Renal cortical epithelial cell (primary cell): ENCODE data around the gene ORC4. TPM values are rescaled to one million over a fixed set of nuclear protein-coding genes. Genes with fewer than 3 reads are reported as not detected.

Source experiments
- DNase-seq: peaks from one replicate; pipeline ENCODE4 v3.0.0-alpha.2; 2011; ENCODE audit warnings: low read depth
- total RNA-seq: library from RNA; depleted of rRNA; stranded (reverse); fragments of >200 nt; gene quantifications from 2 replicates; pipeline ENCODE4 v1.2.3, GENCODE V29; 2014

Gene ORC4
- total RNA-seq, 1 donor from 2014 or later = 176 TPM

- DNase-seq = peak; percentile 68
These were observed 85.5 kb downstream of the ORC4 start for GRCh38 chr2:147934881-147935620.

GRCh38 chr2:147933931-147934330 is 86.6 kb downstream of the ORC4 start:
- DNase-seq = no peak

GRCh38 chr2:147927053-147927588 is 93.4 kb downstream of the ORC4 start:
- DNase-seq = no peak

- peak; percentile 16 for DNase-seq
These were observed 94.7 kb downstream of the ORC4 start for GRCh38 chr2:147925886-147926285.

DNA sequence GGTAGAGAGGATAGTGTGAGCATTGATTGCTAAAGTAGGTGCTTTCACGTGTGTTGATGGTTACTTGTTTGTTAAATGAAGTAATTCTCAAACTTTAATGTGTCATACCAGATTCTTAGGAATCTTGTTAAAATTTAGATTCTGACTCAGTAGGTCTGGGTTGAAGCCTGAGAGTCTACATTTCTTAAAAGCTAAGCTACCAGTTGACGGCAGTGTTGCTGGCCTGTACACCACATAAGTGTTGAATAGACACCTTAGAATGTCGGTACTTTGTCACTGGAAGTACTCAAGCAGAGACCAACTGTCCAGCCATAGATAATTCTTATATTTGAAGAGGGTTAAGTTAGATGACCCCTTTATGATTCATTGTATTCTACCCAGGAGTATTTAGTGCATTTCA is 95.9 kb downstream of the ORC4 start:
- DNase-seq = no peak

DNA sequence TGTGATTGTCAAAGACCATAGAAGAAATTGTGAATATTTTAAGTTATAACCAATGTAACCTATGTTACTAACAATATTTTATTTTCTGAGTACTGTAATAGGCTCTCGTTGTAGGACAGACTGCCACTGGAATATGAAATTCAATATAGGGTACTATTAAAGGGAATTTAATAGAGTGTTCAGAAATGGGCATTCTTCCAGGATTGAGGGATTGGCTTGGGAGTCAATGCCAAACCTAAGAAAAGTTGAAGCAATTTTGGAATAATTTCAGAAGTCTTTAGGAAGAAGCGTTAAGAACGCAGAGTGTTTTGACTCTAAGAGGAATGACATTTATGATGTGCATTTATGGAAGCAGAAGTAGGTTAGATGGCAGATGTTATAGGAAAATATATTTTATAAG is 96.7 kb downstream of the ORC4 start:
- no peak for DNase-seq

GRCh38 chr2:147917161-147917560 is 103.4 kb downstream of the ORC4 start:
- peak; percentile 21 for DNase-seq

DNA sequence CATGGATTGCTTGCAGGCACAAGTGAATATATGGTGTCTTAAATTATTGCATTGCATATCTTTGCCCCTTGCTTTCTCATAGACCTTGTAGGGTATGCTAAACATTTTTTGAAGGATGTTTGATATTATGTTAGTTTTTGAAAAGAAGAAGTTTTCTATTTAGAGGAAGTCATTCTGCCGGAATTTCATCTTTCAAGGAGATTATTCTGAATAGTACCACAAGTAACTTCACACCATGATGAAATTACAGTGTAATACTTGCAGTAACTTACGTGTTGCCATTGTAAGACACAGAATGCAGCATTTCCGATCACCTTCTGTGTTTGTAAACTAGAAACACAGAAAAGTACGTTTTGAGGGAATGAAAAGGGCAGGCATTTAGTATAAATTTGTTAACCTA is 103.8 kb downstream of the ORC4 start:
- DNase-seq = no peak

DNA sequence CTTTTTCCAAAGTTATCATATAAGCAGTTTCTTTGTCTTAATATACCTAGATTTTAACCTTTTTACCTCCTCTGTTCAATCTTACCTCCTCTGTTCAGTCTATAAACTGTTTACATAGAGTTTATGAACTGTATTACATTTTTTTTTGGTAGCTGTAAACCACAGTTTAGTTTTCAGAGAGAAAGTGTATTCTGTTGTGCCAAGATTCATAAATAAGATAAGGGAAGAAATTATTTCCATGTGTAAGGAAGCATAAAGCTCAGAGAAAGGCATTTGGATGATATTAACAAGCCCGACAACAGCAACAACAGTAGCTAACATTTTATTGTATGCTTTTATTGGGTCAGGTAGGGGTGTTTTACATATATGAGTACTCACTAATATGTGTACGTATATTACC is 104.5 kb downstream of the ORC4 start:
- no peak for DNase-seq

DNA sequence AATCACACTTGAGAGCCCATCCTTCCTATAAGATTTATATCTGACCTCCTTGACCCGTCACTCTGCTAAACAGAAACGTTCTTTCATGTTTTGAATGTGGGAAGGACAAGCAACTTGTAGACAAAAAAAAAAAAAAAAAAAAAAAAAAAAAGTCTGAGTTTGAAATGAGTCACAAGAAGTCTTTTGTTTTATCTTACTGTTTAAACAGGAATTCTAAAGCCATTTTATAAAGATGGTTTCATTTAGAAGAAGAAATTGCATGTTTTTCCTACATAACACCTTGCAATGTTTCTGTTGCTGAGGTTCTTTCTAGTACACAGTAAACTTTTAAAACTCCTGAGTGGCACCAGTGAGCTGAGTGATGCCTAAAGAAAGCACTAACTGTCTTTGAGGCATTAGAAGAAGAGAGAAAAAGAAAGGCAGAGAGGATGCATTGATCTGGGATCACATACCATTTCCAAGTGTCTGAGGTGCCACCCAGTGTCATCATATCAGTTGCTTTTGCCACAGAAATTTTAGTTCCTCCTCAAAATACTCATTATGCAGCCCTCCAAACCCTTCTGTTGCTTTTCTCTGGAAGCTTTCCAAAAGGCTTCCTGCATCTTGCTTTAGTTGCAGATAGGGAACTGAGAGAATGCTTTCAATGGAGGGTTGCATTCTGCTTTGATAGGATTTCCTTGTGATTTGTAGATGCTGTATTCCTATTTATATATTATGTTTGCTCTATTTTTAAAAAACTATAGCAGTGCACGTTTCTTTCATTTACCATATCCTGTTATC is 106.6 kb downstream of the ORC4 start:
- peak; percentile 40 for DNase-seq

DNA sequence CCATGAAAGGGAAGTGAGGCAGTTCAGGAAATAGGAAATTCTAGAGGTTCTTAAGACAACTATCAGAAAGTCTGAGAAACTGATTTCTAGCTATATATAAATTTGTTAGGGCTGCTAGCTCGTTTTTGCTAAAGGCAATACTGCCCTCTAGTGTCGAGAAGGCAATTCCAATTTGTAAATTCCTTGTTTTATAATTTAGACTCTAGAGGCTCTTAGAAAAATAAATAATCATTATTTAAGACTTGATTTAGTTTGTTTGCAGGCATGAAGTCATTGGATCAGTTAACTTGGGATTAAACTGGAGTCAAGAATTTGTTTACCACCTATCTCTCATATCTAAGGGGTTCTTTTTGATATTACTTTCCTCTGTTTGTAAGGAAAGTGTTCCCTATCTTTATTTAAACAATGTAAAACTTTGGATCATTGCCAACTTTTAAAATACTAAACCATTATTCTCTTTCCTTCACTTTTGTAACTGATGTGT is 109.5 kb downstream of the ORC4 start:
- DNase-seq = peak; percentile 69

GRCh38 chr2:147909178-147909577 is 111.4 kb downstream of the ORC4 start:
- no peak for DNase-seq

DNA sequence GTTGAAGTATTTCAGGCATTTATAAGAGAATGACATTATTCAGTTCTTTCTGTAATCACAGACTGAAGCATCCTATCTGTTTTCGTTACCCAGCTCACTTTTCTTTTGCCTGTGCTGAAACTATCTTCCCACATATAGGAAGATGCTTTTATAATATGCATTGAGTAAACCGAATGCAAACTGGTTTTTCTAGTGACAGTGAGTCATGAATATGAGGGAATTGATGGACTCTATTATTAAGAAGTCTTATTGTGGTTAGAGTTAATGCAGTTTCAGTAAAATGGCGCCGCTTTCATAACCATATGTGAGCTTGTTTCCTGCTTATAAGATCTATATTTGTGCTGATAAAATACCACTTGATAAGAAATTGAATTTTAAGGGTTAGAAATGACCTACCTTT is 116.5 kb downstream of the ORC4 start:
- no peak for DNase-seq

GRCh38 chr2:147888680-147889079 is 131.9 kb downstream of the ORC4 start:
- DNase-seq = no peak

- no peak for DNase-seq
These were observed 134.4 kb downstream of the ORC4 start for GRCh38 chr2:147886136-147886535.

DNA sequence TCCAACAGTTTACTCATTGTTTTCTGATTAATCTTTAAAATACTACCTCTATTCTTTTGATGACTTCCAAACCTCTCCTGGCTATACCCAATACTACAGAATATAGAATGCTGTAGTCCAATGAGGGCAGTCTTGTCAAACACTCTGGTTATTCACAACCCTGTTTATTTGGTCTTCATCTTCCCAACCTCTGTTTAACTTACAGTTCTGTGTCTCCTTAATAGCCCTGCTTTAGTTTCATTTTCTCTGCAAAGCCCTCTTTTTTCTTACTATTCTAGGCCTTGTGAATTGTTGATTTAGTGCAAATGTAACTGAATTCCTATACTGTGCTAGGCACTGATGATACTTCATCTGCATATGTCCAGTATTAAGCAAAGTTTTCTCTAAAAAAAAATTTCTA is 135.7 kb downstream of the ORC4 start:
- no peak for DNase-seq

DNA sequence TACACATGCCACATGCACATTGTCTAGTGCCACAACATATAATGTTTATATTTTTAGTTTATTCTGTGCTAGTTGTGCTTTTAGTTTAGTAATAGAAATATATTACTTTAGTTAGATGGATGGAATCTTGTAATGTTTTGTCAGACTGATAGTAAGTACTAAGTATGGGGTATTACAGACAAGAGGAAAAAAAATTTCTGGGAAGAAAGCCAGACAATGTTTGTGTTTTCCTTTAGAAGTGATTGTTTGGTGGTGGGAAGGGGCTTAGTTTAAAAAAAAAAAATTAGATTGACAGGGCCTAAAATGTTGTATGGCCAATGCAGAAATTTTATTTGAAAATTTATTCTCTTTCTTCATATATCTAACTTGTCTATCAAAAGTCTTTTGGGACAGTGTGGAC is 137.9 kb downstream of the ORC4 start:
- DNase-seq = no peak

Other genes starting within 250 kb of the ORC4 start
- 10.8 and 18.0 TPM in 2 replicates for gene ACVR2A, start 175.7 kb downstream of the ORC4 start, total RNA-seq
- gene MBD5, start 354 bp upstream of the ORC4 start, total RNA-seq = 6.1 and 46.5 TPM in 2 replicates